Measurements from ENCODE around the gene WDR20. TPM values are rescaled to one million over a fixed set of nuclear protein-coding genes. Genes with fewer than 3 reads are reported as not detected.
"Not testable (repeated sequence)": the region's sequence is repeated elsewhere in the genome, so short reads cannot be mapped to it uniquely, and the experiment has no call there.

WDR20 gene
- 24.2 and 35.3 TPM in 2 replicates for total RNA-seq (2014; rRNA removed; shearing (Covaris generic))

- DNase-seq (ENCODE audit: low spot score) = peak; percentile 99
- in situ Hi-C loops (cut with HindIII; ENCODE audit: low sequenced_read_pairs) = no loop called here
Observed at GRCh38 chr14:102139286-102140026, at the start of gene WDR20. Gene WDR20, plus strand, starts transcription at chr14:102139897. Its CDS starts 27 bp downstream, at chr14:102139924.

GRCh38 chr14:102090713-102091112, 49.0 kb upstream of the WDR20 start:
- in situ Hi-C loops (cut with HindIII; ENCODE audit: low sequenced_read_pairs) = loop anchor here (25.0 kb wide), 1 partner anchor 222 kb away; the partner anchor contains the start of genes MOK and ZNF839
- DNase-seq (ENCODE audit: low spot score) = no peak

GRCh38 chr14:102092806-102093205, 46.9 kb upstream of the WDR20 start:
- no peak for DNase-seq (ENCODE audit: low spot score)
- in situ Hi-C loops (cut with HindIII; ENCODE audit: low sequenced_read_pairs) = loop anchor here (25.0 kb wide), 1 partner anchor 219 kb away; the partner anchor contains the start of genes MOK and ZNF839

- in situ Hi-C loops (cut with HindIII; ENCODE audit: low sequenced_read_pairs) = loop anchor here (25.0 kb wide), 1 partner anchor 218 kb away; the partner anchor contains the start of genes MOK and ZNF839
- no peak for DNase-seq (ENCODE audit: low spot score)
Observed at GRCh38 chr14:102094101-102094500, 45.6 kb upstream of the WDR20 start.

GRCh38 chr14:102095231-102095870, 44.3 kb upstream of the WDR20 start:
- no peak for DNase-seq (ENCODE audit: low spot score)
- in situ Hi-C loops (cut with HindIII; ENCODE audit: low sequenced_read_pairs) = loop anchor here (25.0 kb wide), 1 partner anchor 217 kb away; the partner anchor contains the start of genes MOK and ZNF839

- in situ Hi-C loops (cut with HindIII; ENCODE audit: low sequenced_read_pairs) = loop anchor here (25.0 kb wide), 1 partner anchor 216 kb away; the partner anchor contains the start of genes MOK and ZNF839
- DNase-seq (ENCODE audit: low spot score) = peak; percentile 15
Observed at GRCh38 chr14:102095871-102096568, 43.7 kb upstream of the WDR20 start.

GRCh38 chr14:102096569-102097188, 43.0 kb upstream of the WDR20 start:
- in situ Hi-C loops (cut with HindIII; ENCODE audit: low sequenced_read_pairs) = loop anchor here (25.0 kb wide), 1 partner anchor 216 kb away; the partner anchor contains the start of genes MOK and ZNF839

GRCh38 chr14:102097441-102098135, 42.1 kb upstream of the WDR20 start:
- no peak for DNase-seq (ENCODE audit: low spot score)
- in situ Hi-C loops (cut with HindIII; ENCODE audit: low sequenced_read_pairs) = loop anchor here (25.0 kb wide), 1 partner anchor 215 kb away; the partner anchor contains the start of genes MOK and ZNF839

More at GRCh38 chr14:102096569-102097188, 43.0 kb upstream of the WDR20 start:
- peak; percentile 93 for DNase-seq (ENCODE audit: low spot score)

GRCh38 chr14:102103062-102103695, 36.5 kb upstream of the WDR20 start:
- in situ Hi-C loops (cut with HindIII; ENCODE audit: low sequenced_read_pairs) = no loop called here

GRCh38 chr14:102105369-102105768, 34.3 kb upstream of the WDR20 start:
- in situ Hi-C loops (cut with HindIII; ENCODE audit: low sequenced_read_pairs) = no loop called here
- no peak for DNase-seq (ENCODE audit: low spot score)

More at GRCh38 chr14:102103062-102103695, 36.5 kb upstream of the WDR20 start:
- DNase-seq (ENCODE audit: low spot score) = no peak

- DNase-seq (ENCODE audit: low spot score); in situ Hi-C loops (cut with HindIII; ENCODE audit: low sequenced_read_pairs): not testable (repeated sequence)
Observed at GRCh38 chr14:102109332-102109731, 30.4 kb upstream of the WDR20 start.

- DNase-seq (ENCODE audit: low spot score) = no peak
- in situ Hi-C loops (cut with HindIII; ENCODE audit: low sequenced_read_pairs) = no loop called here
Observed at GRCh38 chr14:102111101-102111500, 28.6 kb upstream of the WDR20 start.

- no peak for DNase-seq (ENCODE audit: low spot score)
- in situ Hi-C loops (cut with HindIII; ENCODE audit: low sequenced_read_pairs) = no loop called here
Observed at GRCh38 chr14:102116361-102117180, 23.1 kb upstream of the WDR20 start.

GRCh38 chr14:102117852-102118251, 21.8 kb upstream of the WDR20 start:
- DNase-seq (ENCODE audit: low spot score) = no peak

GRCh38 chr14:102120888-102121287, 18.8 kb upstream of the WDR20 start:
- no peak for DNase-seq (ENCODE audit: low spot score)
- in situ Hi-C loops (cut with HindIII; ENCODE audit: low sequenced_read_pairs) = no loop called here

More at GRCh38 chr14:102117852-102118251, 21.8 kb upstream of the WDR20 start:
- in situ Hi-C loops (cut with HindIII; ENCODE audit: low sequenced_read_pairs) = no loop called here

GRCh38 chr14:102121567-102121966, 18.1 kb upstream of the WDR20 start:
- in situ Hi-C loops (cut with HindIII; ENCODE audit: low sequenced_read_pairs) = no loop called here
- DNase-seq (ENCODE audit: low spot score) = no peak

GRCh38 chr14:102124419-102124818, 15.3 kb upstream of the WDR20 start:
- no peak for DNase-seq (ENCODE audit: low spot score)
- in situ Hi-C loops (cut with HindIII; ENCODE audit: low sequenced_read_pairs) = no loop called here
